ENCODE results near the gene SLC1A2.

SLC1A2 gene

DNA sequence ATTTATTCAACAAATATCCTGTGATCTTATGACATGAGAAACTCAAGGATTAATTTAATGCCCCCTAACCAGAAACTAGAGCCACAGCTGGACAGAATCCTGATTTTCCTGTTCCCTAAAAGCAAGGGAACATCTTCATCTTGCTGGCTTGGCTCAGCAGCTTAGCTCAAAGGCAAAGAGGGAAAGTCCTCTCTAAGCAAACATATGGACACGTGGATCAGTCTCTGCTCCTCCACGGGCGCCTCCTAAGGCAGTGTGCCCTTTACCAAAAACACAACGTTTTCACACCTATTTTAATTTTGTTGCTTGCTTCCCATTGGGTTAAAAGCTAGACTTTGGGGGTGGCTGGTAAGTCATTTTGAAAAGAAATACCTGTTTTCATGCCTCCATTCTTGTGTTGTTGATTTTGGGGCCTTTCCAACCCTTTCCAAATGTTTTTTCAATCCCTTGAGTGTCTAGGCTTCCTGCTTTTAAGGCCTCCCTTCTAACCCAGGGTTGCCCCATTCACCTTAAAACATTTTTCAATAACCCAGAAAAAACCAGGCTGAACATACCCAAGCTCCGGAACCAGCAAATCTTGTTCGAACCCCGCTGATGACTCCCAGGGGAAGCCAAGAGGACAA lies 15.5 kb downstream of the SLC1A2 start:
- H3K27ac ChIP-seq: no peak overlapping the region
- H3K4me1 ChIP-seq: no peaks in the 10 kb centered on the region
- no peak for TF ChIP-seq CTCF (IDR thresholded peaks at IDR 0.05)
- peaks cover 0 to 12% of the 10 kb centered on the region in 2 donors for H3K27me3 ChIP-seq
- DNase-seq: no peak
- H3K36me3 ChIP-seq: no peaks in the 10 kb centered on the region
- intact Hi-C loops (cut with DNase I; ENCODE audit: low total_unique reads): loop anchor here (10.0 kb wide), 1 partner anchor 819 kb away; no protein-coding TSS in a partner anchor
- H3K9me3 ChIP-seq: no peaks in the 10 kb centered on the region
- no peak overlapping the region for H3K4me3 ChIP-seq

- H3K9me3 ChIP-seq: no peaks in the 10 kb centered on the region
- H3K4me3 ChIP-seq: no peak overlapping the region
- H3K27ac ChIP-seq: no peak overlapping the region
- peaks cover 0 to 12% of the 10 kb centered on the region in 2 donors for H3K27me3 ChIP-seq
- no peak for DNase-seq
- intact Hi-C loops (cut with DNase I; ENCODE audit: low total_unique reads): loop anchor here (10.0 kb wide), 1 partner anchor 818 kb away; no protein-coding TSS in a partner anchor
- H3K36me3 ChIP-seq: no peaks in the 10 kb centered on the region
- no peak for TF ChIP-seq CTCF (IDR thresholded peaks at IDR 0.05)
- H3K4me1 ChIP-seq: no peaks in the 10 kb centered on the region
Measured at GRCh38 chr11:35402751-35403660, 16.4 kb downstream of the SLC1A2 start.

- H3K4me3 ChIP-seq: no peak overlapping the region
- H3K9me3 ChIP-seq: no peaks in the 10 kb centered on the region
- intact Hi-C loops (cut with DNase I; ENCODE audit: low total_unique reads): no loop called here
- no peak overlapping the region for H3K27ac ChIP-seq
- no peak for TF ChIP-seq CTCF (IDR thresholded peaks at IDR 0.05)
- H3K36me3 ChIP-seq: no peaks in the 10 kb centered on the region
- DNase-seq: no peak
- H3K27me3 ChIP-seq: peaks cover 0 to under 1% of the 10 kb centered on the region in 2 donors
- H3K4me1 ChIP-seq: no peaks in the 10 kb centered on the region
Measured at GRCh38 chr11:35398881-35399280, 20.5 kb downstream of the SLC1A2 start.

- Histone ChIP-seq H3K4me3 (no peak overlapping the region), H3K27ac (no peak overlapping the region), H3K36me3 (no peaks in the 10 kb centered on the region), H3K9me3 (no peaks in the 10 kb centered on the region), H3K27me3 (no peaks in the 10 kb centered on the region), H3K4me1 (peaks cover 0 to 20% (median 12%) of the 10 kb centered on the region in 4 donors)
- no peak for DNase-seq
- intact Hi-C loops (cut with DNase I; ENCODE audit: low total_unique reads): loop anchor here (2.0 to 5.0 kb wide), 2 partner anchors 398 to 468 kb away; no protein-coding TSS in a partner anchor
- no peak for TF ChIP-seq CTCF (IDR thresholded peaks at IDR 0.05)
Measured at GRCh38 chr11:35394941-35395340, 24.4 kb downstream of the SLC1A2 start.

DNA sequence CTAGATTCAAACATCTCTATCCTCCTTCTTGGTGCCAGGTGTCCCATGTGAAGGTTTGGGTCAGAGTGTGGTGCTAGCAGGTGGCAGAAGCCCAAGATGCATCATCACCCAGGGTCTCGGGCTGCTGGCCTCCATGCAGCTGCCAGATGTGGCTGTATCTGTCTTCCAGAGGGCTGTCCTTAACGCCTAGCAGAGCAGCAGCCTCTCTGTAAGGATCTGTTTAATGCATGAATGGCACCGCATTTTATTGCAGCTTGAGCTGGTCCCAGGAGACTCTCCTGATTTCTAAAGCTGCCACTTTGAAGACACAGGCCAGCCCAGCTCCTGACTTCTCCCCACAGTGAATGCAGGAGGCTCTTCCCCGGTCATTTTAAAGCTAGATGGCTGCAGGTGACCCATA lies 26.3 kb downstream of the SLC1A2 start:
- Histone ChIP-seq H3K9me3 (no peaks in the 10 kb centered on the region), H3K36me3 (no peaks in the 10 kb centered on the region), H3K4me1 (peaks cover 0 to 20% (median 12%) of the 10 kb centered on the region in 4 donors), H3K4me3 (no peak overlapping the region), H3K27ac (no peak overlapping the region), H3K27me3 (no peaks in the 10 kb centered on the region)
- TF ChIP-seq CTCF (IDR thresholded peaks at IDR 0.05): no peak
- intact Hi-C loops (cut with DNase I; ENCODE audit: low total_unique reads): loop anchor here (5.0 kb wide), 1 partner anchor 466 kb away; no protein-coding TSS in a partner anchor
- no peak for DNase-seq

Measured in tibial artery (tissue), 4 donors.